Stimulated activated CD8-positive, alpha-beta memory T cell treated with anti-CD3 and anti-CD28 coated beads, Interleukin-4, amount 100 ng/mL, for 48 hours (primary cell): ENCODE measurements around the gene CD200R1L.

Experiments
- DNase-seq: peaks from one replicate; pipeline ENCODE4 v3.0.0-alpha.2; 2020

The CD200R1L gene

DNA sequence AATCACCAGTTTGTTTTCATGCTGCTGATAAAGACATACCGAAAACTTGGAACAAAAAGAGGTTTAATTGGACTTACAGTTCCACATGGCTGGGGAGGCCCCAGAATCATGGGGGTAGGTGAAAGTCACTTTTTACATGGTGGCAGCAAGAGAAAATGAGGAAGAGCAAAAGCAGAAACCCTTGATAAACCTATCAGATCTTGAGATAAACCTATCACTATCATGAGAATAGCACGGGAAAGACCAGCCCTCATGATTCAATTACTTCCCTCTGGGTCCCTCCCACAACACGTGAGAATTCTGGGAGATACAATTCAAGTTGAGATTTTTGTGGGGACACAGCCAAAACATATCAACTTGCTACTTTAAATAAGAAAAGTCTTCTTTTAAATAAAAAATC is 28.9 kb downstream of the CD200R1L start:
- no peak for DNase-seq

DNA sequence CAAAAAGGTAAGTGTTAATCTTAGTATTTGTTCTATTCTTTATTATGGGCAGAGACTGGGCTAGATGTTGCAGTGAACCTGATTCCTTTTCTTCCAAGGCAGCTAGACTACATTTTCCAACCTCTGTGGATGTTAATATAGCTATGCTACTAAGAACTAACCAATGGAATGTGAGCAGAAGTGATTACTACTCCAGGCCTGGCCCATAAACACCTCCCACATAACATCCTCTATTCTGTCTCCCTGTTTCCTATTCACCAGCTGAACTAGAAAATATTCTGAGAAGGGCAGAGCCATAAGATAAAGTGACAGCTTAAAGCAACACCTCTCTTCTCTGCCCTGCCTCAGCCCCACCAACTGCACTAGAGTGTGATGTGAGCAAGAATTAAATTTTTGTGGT is 29.4 kb downstream of the CD200R1L start:
- DNase-seq, result no peak

DNA sequence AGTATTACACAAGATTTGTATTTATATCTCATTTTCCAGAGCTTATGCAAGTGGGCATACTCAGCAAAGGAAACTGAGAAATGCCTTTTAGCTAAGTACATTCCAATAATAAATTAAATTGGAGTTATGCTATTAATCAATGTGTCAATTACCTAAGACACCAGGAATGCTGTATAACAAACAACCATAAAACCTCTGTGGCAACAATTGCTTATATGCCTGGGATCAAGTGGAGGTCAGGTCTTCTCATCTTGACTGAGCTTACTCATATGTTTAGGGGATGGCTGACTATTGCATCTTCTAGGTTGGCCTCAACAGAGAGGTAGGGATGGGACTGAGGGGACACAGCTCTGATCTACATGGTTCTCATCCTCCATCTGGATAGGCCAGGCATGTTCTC is 30.7 kb downstream of the CD200R1L start:
- no peak for DNase-seq

DNA sequence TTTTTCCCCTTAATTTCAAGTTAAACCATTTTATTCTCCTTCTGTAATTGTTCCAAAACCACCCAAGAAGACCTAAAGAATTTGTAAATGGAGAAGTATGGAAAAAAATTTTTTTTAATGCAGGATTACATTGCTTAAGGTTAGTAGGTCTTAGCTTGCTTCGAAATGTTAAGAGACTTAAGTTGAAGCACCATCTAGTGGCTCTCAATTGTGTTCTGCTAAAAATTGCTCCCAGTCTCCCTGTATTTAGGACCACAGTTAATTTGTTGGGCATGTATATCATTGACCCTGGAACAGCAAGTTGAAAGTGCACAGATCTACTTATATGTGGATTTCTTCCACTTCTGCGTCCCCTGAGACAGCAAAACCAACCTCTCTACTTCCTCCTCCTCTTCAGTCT is 32.4 kb downstream of the CD200R1L start:
- DNase-seq, result no peak

DNA sequence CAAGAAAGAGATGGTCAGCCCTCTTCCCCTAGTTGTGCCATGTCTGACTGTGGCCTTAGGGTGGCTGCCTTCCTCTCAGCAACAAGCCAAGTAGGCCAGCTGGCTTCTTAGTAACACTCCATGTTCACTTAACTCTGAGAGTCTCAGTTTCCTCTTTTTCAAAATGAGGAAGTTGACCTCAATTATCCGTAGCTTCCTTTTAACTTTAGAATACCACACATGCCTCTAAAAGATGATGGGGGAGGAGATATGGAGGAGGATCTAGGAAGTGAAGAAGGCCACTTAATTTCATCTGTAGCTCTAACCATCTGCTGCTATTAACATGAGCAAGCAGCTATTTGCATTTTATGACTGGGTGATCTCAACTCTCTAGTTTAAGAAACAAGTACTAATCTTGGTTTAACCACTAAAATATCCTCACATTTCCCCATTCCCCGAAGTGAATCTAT is 32.9 kb downstream of the CD200R1L start:
- no peak for DNase-seq

DNA sequence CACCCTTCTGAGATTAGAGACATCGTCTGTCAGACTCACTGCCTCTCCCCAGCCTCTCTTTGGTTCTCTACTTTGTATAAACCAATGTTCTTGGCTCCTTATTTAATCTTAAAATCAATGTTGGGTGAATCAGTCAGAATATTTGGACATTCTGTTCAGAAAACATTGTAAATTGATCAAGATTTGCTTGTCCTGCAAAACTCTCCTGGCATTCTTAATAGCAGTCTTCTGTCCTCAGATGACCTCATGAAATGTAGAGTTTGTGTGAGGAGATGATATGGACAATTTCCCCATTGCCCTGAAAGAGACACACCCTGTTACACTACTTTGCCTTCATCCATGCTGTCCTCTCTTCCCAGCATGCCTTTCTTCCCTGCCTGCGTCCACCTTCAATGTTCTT is 33.6 kb downstream of the CD200R1L start:
- DNase-seq, result no peak

DNA sequence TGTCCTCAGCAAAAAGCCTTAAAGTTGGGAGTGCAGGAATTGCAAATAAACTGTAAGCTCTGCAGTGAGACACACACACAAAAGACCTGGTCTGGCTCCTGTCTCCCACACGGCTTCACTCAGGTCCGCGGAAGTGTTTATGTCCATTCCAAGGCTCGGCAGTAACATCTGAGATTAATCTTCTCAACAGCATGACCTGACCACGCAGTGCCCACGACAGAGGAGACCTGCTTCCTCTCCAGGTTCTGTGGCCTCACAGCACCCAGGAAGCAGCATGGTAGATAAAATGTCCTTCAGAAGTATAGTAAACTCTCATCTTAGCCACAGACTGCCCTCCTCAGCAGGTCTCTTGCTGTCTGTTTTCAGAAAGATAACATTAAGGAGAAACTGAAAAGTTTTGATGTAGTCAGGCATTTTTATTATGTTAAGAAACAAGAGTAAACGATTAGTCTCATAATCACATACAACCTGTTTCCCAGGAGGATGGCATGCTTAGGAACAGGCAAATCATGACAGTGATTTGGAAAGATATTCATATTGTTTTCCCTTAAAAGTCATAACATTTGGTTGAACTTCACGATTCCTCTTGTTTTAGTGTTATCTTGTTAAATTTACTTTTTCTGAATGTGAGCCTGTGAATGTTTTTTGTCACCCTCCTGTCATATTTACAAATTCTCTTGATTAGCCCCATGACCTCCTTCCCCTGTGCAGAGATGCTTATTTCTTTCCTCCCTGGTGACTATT is 34.6 kb downstream of the CD200R1L start:
- DNase-seq, result no peak

DNA sequence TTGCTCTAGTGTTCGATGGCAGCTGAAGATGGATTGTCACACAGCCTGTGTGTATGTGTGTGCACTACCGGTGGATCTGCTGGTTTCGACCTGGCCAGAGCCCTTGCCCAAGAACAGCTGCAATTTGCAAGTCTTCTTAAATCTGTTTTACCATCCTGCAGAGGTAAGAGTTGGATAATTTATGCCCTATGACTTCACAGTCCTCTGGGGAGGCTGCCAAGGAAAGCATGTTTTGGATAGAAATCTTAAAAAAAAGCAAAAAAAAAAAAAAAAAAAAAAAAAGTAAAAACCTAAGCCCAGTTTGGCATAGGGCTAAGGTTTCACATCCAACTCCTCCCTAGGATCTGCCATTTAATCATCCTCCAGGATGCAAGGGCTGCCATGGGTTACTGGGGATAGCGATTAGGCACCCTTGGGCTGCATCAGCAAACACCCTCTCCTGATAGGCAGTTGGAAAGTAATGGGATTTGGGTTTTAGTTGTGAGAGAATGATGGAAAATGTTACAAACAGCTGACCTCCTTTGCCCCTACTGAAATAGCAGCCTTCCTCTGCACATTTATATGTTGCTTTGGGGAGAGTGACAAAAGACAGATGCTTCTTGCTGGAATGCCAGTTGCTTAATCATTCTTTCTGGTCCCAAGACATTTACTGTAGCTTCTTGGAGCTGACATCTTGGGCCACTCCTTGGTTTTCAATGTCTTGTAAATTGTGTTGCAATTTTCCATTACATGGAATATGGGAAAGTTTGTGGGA is 35.4 kb downstream of the CD200R1L start:
- no peak for DNase-seq

DNA sequence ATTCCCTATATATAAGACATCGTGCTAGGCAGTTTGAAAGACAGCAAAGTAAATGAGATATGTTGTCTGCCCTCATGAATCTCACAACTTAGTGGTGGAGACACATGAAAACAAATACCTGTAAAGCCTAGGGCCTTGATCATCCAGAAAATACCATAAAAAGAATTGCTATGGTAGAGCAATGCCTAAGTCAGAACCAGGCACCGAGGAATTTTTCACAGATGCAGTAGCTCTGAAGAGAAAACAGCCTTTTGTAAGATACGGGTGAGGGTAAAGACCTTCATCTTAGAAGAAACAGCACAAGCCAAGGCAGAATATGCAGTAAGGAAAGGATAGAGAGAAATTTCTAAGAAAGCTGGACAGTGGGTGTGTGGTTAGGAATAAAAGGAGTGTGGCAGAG is 36.1 kb downstream of the CD200R1L start:
- DNase-seq, result no peak

DNA sequence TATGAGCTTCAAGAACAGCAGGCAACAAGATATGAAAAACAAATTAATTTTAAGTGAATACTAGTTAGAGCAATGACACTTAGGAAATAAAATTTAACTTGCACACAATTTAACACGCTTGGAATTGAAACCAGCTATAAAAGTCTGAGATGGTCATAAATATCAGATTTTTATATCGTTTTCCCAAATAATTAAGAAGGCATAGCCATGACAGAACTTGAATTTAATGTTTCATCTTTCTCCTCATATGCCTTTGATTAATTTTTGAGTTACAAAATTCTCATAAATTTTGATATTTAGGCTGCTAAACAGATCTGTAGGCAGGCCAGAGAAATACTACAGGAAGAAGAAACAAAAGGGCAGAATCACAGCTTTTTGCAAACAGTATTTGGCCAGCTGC is 38.5 kb downstream of the CD200R1L start:
- DNase-seq, result no peak

DNA sequence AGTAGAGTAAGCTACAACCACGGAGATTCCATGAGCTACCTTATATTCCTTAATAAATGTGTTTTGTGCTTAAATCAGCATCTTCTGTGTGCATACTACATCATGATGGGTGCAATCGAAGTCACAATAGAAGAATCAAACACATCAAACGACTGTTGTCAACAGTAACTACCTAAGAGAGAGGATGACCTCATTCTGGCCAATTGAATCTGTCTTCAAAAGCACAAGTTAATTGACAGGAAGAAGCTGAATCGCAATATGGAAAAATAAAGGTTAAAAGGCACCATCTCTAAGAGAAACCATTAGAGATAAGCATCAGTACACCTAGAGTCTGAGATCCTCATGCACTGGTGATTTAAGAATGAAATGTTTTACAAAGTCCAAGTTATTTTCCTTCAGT is 39.0 kb downstream of the CD200R1L start:
- DNase-seq, result no peak

DNA sequence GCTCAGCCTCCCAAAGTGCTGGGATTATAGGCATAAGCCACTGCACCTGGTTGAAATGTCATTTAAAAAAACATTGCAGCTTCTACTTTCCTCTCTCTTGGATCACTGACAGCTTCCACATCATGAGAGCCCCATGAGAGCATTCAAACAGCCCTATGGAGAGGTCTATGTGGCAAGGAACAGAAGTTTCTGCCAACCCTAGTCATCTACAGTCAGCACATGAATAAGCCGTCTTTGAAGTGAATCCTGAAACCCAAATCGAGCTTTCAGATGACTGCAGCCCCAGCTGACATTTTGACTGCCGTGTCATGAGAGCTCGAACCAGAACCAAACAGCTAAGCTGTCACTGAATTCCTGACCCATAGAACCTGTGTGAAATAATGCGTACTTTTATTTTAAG is 39.8 kb downstream of the CD200R1L start:
- no peak for DNase-seq

DNA sequence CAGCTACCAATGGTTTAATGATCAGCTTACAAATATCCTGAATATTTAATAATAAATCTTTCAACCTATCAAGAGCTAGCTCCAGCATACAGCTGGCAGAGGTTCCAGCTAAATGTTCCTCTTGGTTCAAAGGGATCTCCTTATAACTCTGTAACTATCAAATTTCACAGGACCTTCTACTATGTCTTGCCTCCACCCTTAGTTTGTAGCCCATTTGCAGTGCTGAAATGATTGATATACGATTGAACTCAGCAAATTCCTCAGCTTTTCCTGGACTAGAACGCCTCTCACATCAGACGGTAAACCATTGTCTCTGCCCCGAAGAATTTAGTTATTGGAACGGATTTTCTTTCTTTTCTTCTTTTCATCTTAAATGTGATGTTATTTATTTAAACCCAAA is 41.5 kb downstream of the CD200R1L start:
- DNase-seq, result no peak

DNA sequence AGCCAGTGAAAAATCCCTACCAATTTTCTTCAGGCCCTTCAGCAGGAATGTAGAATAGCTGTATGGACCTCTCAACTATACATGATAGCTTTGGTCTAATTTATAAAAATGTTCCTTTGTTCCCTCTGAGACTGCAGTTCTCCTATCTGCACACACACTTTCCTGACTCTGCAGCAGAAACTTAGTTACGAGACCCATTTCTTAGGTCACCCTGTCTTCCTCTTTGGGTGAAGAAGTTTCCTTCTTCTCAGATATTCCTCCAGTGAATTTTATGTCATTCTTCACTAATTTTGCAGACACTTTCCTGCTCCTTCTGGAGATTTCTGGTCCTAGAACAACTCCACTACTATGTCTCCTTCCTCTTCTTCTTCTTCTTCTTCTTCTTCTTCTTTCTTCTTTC is 42.6 kb downstream of the CD200R1L start:
- DNase-seq, result no peak

DNA sequence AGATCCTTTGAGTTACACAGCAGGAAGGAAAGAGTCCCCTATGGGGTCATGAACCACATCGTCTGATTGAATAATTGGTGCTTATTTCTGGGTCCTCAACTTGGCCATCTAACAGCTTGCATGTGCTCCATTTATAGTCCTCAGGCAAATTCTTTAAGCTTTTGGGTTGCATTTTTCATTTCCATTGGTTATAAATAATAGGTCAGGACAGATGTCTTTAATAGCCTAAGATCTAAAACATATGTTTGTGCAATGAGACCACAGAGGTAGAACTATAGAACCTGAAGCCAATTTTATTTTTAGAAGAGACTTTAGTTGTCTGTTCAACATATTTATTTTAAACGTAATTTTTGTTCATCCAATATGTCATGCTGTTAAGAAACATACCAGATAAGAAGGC is 43.2 kb downstream of the CD200R1L start:
- no peak for DNase-seq

DNA sequence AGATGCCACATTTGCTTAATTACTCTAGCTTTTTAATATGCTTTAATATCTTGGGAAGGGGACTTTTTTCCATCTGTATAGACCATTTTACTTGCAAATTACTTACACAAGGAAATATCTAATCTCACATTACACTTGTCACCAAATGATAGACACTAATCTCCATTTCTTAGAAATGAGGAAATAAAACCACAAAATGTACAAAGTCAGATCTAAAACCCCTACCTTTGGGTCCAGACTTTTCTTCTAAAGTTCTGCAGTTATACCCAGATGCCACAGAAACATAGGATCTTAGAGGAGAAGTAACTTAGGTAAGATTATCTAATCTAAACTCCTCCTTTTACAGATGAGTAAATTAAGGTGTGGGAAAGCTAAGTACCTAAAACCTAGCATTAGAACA is 44.3 kb downstream of the CD200R1L start:
- no peak for DNase-seq

DNA sequence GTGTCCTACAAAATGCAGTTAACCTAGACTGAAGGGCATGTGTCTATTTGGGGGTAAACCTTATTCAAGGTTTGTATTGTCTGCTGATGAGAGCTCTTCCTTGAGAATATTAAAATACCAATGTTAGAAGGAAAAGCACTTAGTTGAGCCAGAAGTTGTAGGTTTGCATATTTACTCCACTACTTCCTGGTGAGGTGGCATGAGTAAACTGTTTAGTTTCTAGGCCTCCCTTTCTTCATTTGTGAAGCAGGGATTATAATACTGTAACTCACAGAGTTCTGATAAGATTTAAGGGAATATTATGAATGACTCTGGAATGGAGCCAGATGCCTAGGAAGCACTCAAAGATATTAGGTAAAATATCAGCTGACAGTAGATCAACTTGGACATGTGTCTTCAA is 46.7 kb downstream of the CD200R1L start:
- no peak for DNase-seq

DNA sequence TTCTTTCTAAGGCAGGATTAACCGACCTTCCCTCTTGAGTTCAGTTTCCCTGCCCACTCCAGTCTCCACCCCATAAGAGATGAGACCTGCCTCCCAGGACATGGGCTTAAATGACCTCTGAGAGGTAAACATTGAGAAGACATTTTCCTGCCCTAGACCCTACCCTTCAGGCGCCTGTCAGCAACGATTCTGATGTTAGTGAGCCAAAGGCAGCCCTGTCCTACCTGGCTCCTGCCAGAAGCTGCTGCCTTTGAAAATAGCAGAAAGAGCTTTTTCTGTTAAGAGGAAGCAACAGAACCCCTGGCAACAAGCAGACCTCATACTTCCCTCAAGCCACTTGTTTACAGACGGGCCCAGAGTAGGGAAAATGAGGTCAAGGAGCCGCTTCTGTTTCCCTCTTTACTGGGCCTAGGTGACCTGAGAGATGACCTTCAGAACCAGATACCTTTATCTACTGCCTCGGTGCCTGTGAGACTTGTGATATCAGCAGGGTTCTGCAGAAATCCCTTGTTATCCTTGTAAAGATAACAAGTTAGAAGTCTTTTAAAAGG is 52.0 kb downstream of the CD200R1L start:
- no peak for DNase-seq

DNA sequence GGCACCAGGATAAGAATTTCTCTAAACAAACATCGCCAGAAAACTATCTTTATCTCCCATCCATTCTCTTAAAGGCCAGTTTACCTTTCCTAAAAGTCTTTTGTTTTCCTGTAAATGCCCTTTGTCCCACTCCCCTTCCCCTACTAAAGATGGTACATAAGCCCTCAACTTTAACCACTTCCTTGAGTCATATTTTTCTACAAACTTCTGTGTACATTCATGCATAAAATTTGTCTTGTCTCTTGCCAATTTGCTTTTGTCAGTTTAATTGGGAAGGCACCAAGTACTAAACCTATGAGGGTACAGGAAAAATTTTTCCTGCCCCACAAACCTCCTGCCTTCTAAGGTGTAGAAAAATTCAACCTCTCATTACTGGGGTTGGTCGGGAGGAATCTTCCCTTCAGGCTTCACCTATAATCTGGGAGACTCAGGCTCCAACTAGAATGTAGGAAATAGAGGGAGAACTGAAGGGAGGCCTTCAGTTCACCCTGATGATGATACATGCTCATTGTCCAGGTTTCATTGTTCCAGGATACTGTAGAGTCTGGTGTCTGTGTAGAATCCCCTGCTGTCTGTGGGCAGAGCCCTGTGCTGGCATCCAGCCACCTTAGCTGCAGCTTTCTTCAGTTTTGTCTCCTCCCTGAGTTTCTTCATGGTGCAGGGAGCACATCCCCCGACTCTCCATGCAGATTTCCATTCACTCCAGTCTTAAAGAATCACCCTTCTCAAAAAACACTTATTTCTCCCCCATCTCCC is 53.2 kb downstream of the CD200R1L start:
- DNase-seq, result no peak

DNA sequence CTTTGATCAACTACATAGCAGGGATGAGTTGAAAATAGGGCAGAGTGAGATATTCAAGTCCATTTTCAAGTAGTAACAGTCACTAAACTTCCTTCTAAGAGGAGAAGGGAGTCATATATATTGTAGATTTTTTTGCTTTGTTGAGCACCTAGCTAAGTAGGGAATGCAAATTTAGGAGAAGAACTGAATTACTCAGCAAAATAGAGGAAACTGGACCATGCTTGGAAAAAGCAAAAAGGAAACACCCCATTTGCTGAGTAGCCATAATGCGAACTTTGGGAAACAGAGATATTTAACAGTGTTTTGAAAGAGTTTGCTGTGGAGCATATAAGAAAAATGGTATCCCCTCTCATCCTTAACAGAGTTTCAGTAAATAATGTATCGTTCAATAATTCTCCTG is 54.9 kb downstream of the CD200R1L start:
- no peak for DNase-seq

DNA sequence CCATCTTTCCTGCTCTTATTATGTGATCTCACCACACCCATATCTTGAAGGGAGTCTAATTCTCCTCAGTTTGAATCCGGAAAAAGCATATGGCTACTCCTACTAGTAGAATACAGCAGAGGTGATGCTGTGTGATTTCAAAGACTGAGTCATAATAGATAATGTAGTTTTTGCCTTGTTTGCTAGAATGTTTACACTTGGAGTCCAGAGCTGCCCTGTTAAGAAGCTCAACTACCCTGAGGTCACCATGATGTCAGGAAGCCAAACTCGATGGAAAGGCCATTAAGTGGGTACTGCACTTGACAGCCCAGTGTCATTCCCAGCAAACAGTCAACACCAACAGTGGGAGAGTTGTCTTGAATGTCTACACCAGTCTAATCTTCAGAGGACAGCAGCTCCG is 56.9 kb downstream of the CD200R1L start:
- DNase-seq, result no peak

DNA sequence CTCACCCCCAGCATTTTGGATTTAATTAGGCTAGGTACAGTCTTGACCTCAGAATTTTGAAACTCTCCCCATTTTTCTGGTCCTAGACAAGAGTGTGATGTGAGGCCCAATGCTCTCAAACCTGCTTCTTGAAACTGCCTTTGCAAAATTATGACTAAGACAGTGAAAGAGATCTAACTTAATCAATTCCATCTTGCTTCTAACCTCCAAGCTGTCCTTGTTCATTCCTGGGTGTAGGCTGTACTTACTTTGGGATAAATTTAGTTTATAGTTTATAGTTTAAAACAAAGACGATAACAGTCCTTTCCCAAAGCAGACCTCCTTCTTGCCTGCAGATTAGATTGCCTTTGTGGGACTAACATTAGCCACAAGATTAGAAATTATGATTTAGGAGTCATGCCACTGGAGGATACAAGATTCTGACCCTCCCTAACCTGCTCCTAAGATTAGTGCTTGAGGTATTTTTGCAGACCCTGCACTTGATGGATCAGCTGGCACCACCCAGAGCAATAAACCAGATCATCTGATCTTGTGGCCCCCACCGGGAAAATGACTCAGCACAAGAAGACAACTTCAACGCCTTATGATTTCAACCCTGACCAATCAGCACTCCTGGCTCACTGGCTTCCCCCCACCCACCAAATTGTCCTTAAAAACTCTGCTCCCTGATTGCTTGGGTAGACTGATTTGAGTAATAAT is 59.6 kb downstream of the CD200R1L start:
- no peak for DNase-seq

DNA sequence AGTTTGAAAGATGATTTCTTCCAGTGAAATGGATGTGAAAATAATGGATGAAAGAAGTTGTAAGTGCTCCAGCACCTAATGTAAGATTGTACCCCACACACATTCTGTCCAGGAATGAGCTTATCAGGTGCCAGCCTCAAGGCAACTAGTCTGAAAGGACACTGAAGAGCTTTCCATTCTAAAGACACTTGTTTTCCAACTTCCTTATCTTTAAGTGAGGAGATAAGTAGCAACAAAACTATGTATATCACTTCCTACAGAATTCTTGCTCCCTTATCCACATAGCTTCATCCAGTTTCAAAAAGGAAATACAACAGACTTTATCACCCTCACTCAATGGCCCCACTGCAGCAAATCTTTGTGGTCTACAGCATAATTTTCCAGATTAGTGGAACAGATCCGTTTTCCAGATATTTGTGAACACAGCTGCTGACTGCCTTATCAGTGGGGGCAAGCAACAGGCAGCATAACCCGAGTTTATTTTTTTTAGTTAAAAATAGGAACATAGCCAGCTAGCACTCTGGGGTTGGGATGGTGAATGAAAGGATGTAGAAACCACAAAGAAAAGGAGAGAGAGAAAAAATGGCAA is 60.6 kb downstream of the CD200R1L start:
- no peak for DNase-seq
